AG20443 (cell line): Measurements from ENCODE around the gene BIN1.
A peak's percentile ranks its signal among the peaks of the same experiment; 100 is the strongest.
"Not testable (repeated sequence)": the region's sequence is repeated elsewhere in the genome, so short reads cannot be mapped to it uniquely, and the experiment has no call there.

Source experiments
- DNase-seq: peaks from one replicate; pipeline ENCODE4 v3.0.0; 2012; ENCODE audit warnings: low spot score, mixed read lengths

Gene BIN1

GRCh38 chr2:127134235-127134634, 27.3 kb upstream of the BIN1 start:
- DNase-seq: no peak

- no peak for DNase-seq
Observed at GRCh38 chr2:127133793-127134192, 26.8 kb upstream of the BIN1 start.

GRCh38 chr2:127130421-127130820, 23.5 kb upstream of the BIN1 start:
- DNase-seq: no peak

GRCh38 chr2:127129937-127130336, 23.0 kb upstream of the BIN1 start:
- no peak for DNase-seq

- DNase-seq: no peak
Observed at GRCh38 chr2:127128445-127128904, 21.5 kb upstream of the BIN1 start.

- DNase-seq: no peak
Observed at GRCh38 chr2:127125821-127126220, 18.9 kb upstream of the BIN1 start.

- no peak for DNase-seq
Observed at GRCh38 chr2:127124426-127124825, 17.5 kb upstream of the BIN1 start.

GRCh38 chr2:127122361-127123027, 15.5 kb upstream of the BIN1 start:
- DNase-seq: no peak

GRCh38 chr2:127121776-127122176, 14.8 kb upstream of the BIN1 start:
- DNase-seq: peak; percentile 93

GRCh38 chr2:127121353-127121752, 14.4 kb upstream of the BIN1 start:
- DNase-seq: no peak

GRCh38 chr2:127120408-127120807, 13.5 kb upstream of the BIN1 start:
- DNase-seq: not testable (repeated sequence)

GRCh38 chr2:127118467-127118866, 11.5 kb upstream of the BIN1 start:
- no peak for DNase-seq

GRCh38 chr2:127118038-127118437, 11.1 kb upstream of the BIN1 start:
- DNase-seq: no peak

- DNase-seq: peak; percentile 3
Observed at GRCh38 chr2:127117603-127118002, 10.6 kb upstream of the BIN1 start.

GRCh38 chr2:127115471-127116199, 8.7 kb upstream of the BIN1 start:
- no peak for DNase-seq

- DNase-seq: no peak
Observed at GRCh38 chr2:127110985-127111384, 4.0 kb upstream of the BIN1 start.

- DNase-seq: no peak
Observed at GRCh38 chr2:127108090-127108523, 1.2 kb upstream of the BIN1 start.

GRCh38 chr2:127107622-127107999, 657 bp upstream of the BIN1 start:
- no peak for DNase-seq

- DNase-seq: peak; percentile 50
Observed at GRCh38 chr2:127106457-127106990, 430 bp downstream of the BIN1 start.

- DNase-seq: peak; percentile 55
Observed at GRCh38 chr2:127105656-127106456, 1.1 kb downstream of the BIN1 start.

GRCh38 chr2:127104881-127105655, 1.9 kb downstream of the BIN1 start:
- DNase-seq: no peak
